T1000 (cell line): ENCODE results near the gene ETV2.
"Not testable (repeated sequence)": the region's sequence is repeated elsewhere in the genome, so short reads cannot be mapped to it uniquely, and the experiment has no call there.

Experiments used
- DNase-seq: peaks from one replicate; lab custom pipeline; 2025; ENCODE audit warnings: mixed read lengths; lab: John Stamatoyannopoulos, UW

Gene ETV2

GRCh38 chr19:35657904-35658700 lies 16.6 kb downstream of the ETV2 start:
- no peak for DNase-seq

- no peak for DNase-seq
Measured at GRCh38 chr19:35661995-35662340, 20.4 kb downstream of the ETV2 start.

GRCh38 chr19:35663981-35664380 lies 22.4 kb downstream of the ETV2 start:
- DNase-seq = no peak

- DNase-seq = no peak
Measured at GRCh38 chr19:35665157-35665556, 23.6 kb downstream of the ETV2 start.

GRCh38 chr19:35665604-35666003 lies 24.1 kb downstream of the ETV2 start:
- DNase-seq = no peak

GRCh38 chr19:35666251-35666913 lies 24.8 kb downstream of the ETV2 start, which contains the start of gene UPK1A:
UPK1A (plus strand) TSS chr19:35666517; CDS start chr19:35666813, 296 bp downstream.
- DNase-seq = no peak

- no peak for DNase-seq
Measured at GRCh38 chr19:35669566-35669965, 28.0 kb downstream of the ETV2 start.

- no peak for DNase-seq
Measured at GRCh38 chr19:35669974-35670373, 28.4 kb downstream of the ETV2 start.

- no peak for DNase-seq
Measured at GRCh38 chr19:35670686-35671085, 29.1 kb downstream of the ETV2 start.

GRCh38 chr19:35671818-35672217 lies 30.3 kb downstream of the ETV2 start:
- DNase-seq = no peak

GRCh38 chr19:35673121-35673804 lies 31.7 kb downstream of the ETV2 start:
- peak; percentile 46 for DNase-seq

GRCh38 chr19:35675589-35676140 lies 34.1 kb downstream of the ETV2 start:
- DNase-seq = no peak

GRCh38 chr19:35689836-35690235 lies 48.3 kb downstream of the ETV2 start:
- DNase-seq = no peak

GRCh38 chr19:35691106-35691505 lies 49.6 kb downstream of the ETV2 start:
- DNase-seq = not testable (repeated sequence)

GRCh38 chr19:35692010-35692409 lies 50.5 kb downstream of the ETV2 start:
- no peak for DNase-seq

GRCh38 chr19:35693422-35693821 lies 51.9 kb downstream of the ETV2 start:
- no peak for DNase-seq

GRCh38 chr19:35693835-35694599 lies 52.5 kb downstream of the ETV2 start:
- peak; percentile 43 for DNase-seq
